ENCODE measurements around the gene RRP1. TPM values are rescaled to one million over a fixed set of nuclear protein-coding genes. Genes with fewer than 3 reads are reported as not detected.

RRP1 gene
- total and polyA plus RNA-seq, 2 of the 13 experiments (the other 11 are each of a cell fraction or from before 2014, with no cell fraction given) = 20.1 to 35.1 TPM

DNA sequence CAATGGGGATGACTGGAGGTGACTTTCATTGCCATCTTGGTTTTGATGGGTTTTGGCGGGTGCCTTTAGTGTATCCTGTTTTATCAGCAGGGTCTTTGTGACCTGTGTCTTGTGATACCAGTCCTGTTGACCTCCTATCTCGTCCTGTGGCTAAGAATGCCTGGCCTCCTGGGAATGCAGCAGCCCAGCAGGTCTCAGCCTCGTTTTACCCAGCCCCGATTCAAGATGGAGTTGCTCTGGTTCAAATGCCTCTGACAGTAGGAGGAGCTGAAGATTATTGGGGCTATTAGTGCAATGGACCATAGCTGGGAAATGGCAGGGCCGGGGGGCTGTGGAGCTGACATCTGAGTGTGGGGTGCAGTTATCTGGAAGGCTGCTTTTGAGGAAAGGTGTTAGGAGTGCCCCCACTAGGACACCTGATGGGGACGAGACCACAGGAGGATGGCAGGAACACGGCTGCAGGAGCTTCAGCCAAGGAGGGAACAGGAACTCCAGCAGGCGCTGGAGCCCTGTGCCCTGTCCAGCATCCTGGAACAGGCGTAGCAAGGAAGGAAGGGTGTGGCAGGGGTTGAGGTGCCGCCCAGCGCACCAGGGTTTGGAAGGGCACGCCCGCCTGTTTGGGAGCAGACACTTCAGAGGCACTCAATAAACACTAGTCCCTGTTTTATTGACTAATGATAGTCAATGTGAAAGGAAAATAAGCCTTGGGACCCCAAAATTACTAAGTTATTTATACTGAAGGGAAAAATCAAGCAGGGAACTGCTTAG lies 60.3 kb downstream of the RRP1 start:
- Histone ChIP-seq H3K9me3 (ENCODE audit: low read length) (no peaks in the 10 kb centered on the region), H3K79me2 (ENCODE audit: insufficient read depth, low read length) (no peaks in the 10 kb centered on the region), H3K27me3 (ENCODE audit: control insufficient read depth in 1 of 2, insufficient read depth in 2 of 2, low read length in 2 of 2) (peaks cover 8 to 16% of the 10 kb centered on the region in 2 experiments), H2AFZ (ENCODE audit: low read length) (no peak overlapping the region), H3K9ac (ENCODE audit: insufficient read depth, low read depth, low read length) (no peak overlapping the region), H3K4me3 (replicated peaks in 1 of 3; ENCODE audit: insufficient read depth in 1 of 3, low read depth in 2 of 3, low read length in 3 of 3) (no peak overlapping the region), H3K36me3 (replicated peaks in 1 of 2; ENCODE audit: control insufficient read depth in 1 of 2, insufficient read depth in 2 of 2, low read length in 2 of 2) (no peaks in the 10 kb centered on the region), H3K27ac (ENCODE audit: extremely low read length, insufficient read depth, low read length) (no peak overlapping the region), H3K4me2 (ENCODE audit: low read depth, low read length) (no peak overlapping the region), H3K4me1 (ENCODE audit: insufficient read depth, low read length) (peaks cover 13% of the 10 kb centered on the region), H4K20me1 (ENCODE audit: insufficient read depth, low read length) (no peaks in the 10 kb centered on the region)
- BruUV-seq (replicated peaks) = no TSS peak
- intact Hi-C loops (cut with micrococcal nuclease; ENCODE audit: unreplicated experiment) = no loop called here
- ATAC-seq (no peak), FAIRE-seq (no peak), DNase-seq (ENCODE audit: low spot score) (no peak)
- POLR2A ChIA-PET = interaction anchor here (1.3 kb wide), 1 partner anchor 14 kb away, joined by 3 read pairs; no protein-coding TSS in a partner anchor
- WGBS (ENCODE audit: low lambda C conversion rate) = 66% methylated on average over 13 of the region's 13 CpGs
- in situ Hi-C loops (cut with HindIII; ENCODE audit: extremely low pct_ligation_motif_present, low pct_unique_long_range_greater_than_20kb) = no loop called here
- TF ChIP-seq TCF7L2 (IDR thresholded peaks at IDR 0.05; ENCODE audit: low read depth, low read length) (no peak), MYC (CRISPR knock-in tag; IDR thresholded peaks at IDR 0.05; ENCODE audit: borderline replicate concordance) (no peak), GTF2F1 (IDR thresholded peaks at IDR 0.05; ENCODE audit: low read length) (no peak), KDM4B (CRISPR knock-in tag; IDR thresholded peaks at IDR 0.05) (no peak), ZFP36 (IDR thresholded peaks at IDR 0.05; ENCODE audit: borderline replicate concordance, low read depth, low read length, partially characterized antibody) (no peak), ZFP36L1 (CRISPR knock-in tag; IDR thresholded peaks at IDR 0.05) (no peak), TSC22D2 (CRISPR knock-in tag; IDR thresholded peaks at IDR 0.05; ENCODE audit: borderline replicate concordance) (no peak)
- TF ChIP-seq, protein P1, sequence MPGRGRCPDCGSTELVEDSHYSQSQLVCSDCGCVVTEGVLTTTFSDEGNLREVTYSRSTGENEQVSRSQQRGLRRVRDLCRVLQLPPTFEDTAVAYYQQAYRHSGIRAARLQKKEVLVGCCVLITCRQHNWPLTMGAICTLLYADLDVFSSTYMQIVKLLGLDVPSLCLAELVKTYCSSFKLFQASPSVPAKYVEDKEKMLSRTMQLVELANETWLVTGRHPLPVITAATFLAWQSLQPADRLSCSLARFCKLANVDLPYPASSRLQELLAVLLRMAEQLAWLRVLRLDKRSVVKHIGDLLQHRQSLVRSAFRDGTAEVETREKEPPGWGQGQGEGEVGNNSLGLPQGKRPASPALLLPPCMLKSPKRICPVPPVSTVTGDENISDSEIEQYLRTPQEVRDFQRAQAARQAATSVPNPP (CRISPR knock-in tag; IDR thresholded peaks at IDR 0.05) = no peak
- TF ChIP-seq, protein P2, sequence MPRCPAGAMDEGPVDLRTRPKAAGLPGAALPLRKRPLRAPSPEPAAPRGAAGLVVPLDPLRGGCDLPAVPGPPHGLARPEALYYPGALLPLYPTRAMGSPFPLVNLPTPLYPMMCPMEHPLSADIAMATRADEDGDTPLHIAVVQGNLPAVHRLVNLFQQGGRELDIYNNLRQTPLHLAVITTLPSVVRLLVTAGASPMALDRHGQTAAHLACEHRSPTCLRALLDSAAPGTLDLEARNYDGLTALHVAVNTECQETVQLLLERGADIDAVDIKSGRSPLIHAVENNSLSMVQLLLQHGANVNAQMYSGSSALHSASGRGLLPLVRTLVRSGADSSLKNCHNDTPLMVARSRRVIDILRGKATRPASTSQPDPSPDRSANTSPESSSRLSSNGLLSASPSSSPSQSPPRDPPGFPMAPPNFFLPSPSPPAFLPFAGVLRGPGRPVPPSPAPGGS (CRISPR knock-in tag; IDR thresholded peaks at IDR 0.05) = no peak
- TF ChIP-seq, protein P3, sequence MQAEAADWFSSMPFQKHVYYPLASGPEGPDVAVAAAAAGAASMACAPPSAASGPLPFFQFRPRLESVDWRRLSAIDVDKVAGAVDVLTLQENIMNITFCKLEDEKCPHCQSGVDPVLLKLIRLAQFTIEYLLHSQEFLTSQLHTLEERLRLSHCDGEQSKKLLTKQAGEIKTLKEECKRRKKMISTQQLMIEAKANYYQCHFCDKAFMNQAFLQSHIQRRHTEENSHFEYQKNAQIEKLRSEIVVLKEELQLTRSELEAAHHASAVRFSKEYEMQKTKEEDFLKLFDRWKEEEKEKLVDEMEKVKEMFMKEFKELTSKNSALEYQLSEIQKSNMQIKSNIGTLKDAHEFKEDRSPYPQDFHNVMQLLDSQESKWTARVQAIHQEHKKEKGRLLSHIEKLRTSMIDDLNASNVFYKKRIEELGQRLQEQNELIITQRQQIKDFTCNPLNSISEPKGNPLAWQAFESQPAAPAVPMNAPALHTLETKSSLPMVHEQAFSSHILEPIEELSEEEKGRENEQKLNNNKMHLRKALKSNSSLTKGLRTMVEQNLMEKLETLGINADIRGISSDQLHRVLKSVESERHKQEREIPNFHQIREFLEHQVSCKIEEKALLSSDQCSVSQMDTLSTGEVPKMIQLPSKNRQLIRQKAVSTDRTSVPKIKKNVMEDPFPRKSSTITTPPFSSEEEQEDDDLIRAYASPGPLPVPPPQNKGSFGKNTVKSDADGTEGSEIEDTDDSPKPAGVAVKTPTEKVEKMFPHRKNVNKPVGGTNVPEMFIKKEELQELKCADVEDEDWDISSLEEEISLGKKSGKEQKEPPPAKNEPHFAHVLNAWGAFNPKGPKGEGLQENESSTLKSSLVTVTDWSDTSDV (CRISPR knock-in tag; IDR thresholded peaks at IDR 0.05) = no peak
- CTCF ChIA-PET (ENCODE audit: low intra/inter-chr PET ratio, low total read pairs) = no interaction called here
